NCI-H345 (cell line): Measurements from ENCODE around the gene CHCHD6.
"Not testable (repeated sequence)": the region's sequence is repeated elsewhere in the genome, so short reads cannot be mapped to it uniquely, and the experiment has no call there.

Experiments
- DNase-seq: peaks from one replicate; lab custom pipeline; 2025; lab: John Stamatoyannopoulos, UW

CHCHD6 gene

GRCh38 chr3:126766653-126767052 is 62.6 kb downstream of the CHCHD6 start:
- DNase-seq, result no peak

DNA sequence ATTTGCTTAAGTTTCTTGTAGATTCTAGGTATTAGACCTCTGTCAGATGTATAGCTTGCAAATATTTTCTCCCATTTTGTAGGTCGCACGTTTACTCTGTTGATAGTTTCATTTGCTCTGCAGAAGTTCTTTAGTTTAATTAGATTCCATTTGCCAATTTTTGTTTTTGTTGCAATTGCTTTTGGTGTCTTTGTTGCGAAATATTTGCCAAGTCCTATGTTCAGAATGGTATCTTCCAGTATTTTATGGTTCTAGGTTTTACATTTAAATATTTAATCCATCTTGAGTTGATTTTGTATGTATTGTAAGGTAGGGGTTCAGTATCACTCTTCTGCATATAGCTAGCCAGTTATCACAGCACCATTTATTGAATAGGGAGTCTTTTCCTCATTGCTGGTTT is 64.9 kb downstream of the CHCHD6 start:
- DNase-seq, result no peak

- no peak for DNase-seq
Observed at GRCh38 chr3:126770096-126770495, 66.1 kb downstream of the CHCHD6 start.

- no peak for DNase-seq
Observed at GRCh38 chr3:126773167-126773566, 69.1 kb downstream of the CHCHD6 start.

GRCh38 chr3:126773783-126774182 is 69.7 kb downstream of the CHCHD6 start:
- no peak for DNase-seq

DNA sequence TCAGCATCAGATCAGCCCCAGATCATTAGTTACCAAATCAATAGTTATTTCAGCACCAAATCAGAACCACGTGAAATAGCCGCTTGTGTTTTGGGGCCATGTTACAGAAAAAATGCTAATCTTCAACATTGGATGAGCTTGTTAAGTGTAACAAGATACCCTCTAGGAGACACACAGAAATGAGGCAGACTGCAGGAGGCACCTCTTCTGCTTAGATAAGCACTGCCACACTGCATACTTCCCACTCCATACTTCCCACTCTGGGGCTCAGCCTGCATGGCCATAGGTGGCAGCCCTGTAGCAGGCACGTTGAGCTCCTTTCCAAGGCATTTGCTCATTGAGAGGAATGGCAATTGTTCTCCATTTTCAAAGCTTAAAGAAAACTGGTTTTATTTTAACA is 73.3 kb downstream of the CHCHD6 start:
- DNase-seq, result no peak

- no peak for DNase-seq
Observed at GRCh38 chr3:126780666-126781065, 76.6 kb downstream of the CHCHD6 start.

DNA sequence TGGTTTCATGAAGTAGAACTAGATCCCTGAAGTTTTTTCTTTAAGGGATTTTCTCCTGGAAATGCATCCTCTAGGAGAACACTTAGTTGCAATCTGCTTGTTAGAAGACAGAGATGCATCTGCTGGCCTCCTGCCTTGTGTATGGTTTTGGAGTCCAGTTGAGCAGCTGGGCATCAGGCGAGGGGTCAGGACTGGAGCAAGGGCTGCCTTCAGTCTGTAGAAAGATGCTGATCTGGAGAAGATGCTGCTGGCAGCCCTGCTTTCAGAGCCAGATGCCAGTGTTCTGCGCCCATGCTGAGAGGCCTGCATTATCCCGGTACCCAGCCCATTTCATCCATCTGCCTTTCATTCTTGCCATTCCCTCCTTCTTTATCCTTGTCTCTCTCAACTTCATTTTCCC is 77.4 kb downstream of the CHCHD6 start:
- DNase-seq, result no peak

- no peak for DNase-seq
Observed at GRCh38 chr3:126781889-126782491, 78.0 kb downstream of the CHCHD6 start.

GRCh38 chr3:126782536-126782935 is 78.5 kb downstream of the CHCHD6 start:
- DNase-seq, result no peak

DNA sequence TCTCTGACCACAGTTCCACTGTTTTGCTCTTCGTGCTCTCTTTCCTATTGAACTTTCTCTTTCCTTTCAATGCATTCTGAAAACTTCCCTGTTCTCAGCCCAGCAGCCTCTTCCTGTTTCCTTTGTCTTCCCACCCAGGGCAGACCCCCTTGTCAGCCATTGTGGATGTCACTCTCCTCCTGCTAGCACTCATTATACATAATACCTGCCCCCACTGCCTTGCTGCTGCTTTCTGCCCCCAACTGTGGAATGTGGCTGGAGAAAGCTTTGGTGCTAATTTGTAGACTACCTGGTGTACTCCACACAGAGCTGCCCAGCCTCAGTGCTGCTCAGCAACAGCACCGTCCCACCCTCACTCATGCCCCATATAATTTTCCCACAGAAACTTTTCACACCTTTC is 80.2 kb downstream of the CHCHD6 start:
- no peak for DNase-seq

GRCh38 chr3:126791320-126791719 is 87.3 kb downstream of the CHCHD6 start:
- not testable (repeated sequence) for DNase-seq

GRCh38 chr3:126792998-126793397 is 89.0 kb downstream of the CHCHD6 start:
- no peak for DNase-seq

- no peak for DNase-seq
Observed at GRCh38 chr3:126797563-126797962, 93.5 kb downstream of the CHCHD6 start.

DNA sequence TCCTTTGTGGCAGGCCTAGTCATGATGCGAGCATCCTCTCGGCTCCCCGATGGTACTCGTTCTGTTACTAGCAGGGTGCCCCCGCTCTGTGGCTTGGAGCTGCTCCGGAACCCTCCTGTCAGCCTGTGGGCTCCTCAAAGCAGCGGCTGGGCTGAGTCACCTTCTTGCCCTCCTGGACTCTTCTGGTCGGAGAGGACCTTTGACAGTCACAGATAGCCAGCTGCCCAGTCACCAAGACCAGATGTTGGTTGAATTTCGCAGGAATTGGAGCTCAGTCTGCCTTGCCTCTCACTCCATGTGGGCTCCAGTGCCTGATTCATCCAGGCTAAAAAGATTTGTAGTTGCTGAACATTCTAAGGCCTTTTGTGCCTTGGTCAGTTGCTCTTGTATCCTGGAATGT is 94.5 kb downstream of the CHCHD6 start:
- DNase-seq, result no peak

GRCh38 chr3:126799099-126799498 is 95.1 kb downstream of the CHCHD6 start:
- DNase-seq, result no peak

- DNase-seq, result peak; percentile 17
Observed at GRCh38 chr3:126801312-126801711, 97.3 kb downstream of the CHCHD6 start.

DNA sequence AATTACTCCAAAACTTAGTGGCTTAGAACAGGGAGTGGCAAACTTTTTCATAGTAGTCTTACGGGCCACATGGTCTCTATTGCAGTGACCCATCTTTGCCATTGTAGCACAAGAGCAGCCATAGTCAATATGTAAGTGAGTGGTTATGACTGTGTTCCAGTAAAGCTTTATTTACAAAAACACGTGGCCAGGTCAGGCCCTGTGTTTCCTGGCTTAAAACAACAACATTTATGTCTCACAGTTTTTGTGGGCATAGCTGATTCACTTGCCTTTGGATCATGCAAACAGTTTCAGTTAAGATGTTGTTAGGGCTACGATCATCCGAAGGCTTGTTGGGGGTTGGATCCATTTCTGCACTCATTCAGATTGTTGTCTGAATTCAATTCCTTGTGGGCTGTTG is 103.8 kb downstream of the CHCHD6 start:
- DNase-seq, result no peak

DNA sequence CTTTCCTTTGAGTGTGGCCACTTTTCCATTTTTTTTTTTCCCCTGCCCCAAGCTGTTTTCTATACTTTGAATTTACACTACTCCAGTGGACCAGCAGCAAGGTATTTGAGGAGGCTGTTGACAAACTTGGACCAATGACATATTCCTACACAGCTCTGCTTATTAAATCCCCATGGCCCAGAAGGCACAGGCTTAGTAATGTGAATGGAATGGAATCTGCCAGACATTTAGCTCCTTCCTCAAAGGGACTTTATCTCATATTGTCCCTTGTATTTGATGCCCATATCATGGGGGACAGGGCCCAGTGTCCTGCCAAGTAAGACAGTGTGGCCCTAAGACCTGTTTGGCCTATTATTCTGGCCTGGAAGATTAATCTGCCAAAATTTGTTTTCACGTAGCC is 107.5 kb downstream of the CHCHD6 start:
- DNase-seq, result no peak

GRCh38 chr3:126816298-126816697 is 112.3 kb downstream of the CHCHD6 start:
- no peak for DNase-seq

GRCh38 chr3:126816986-126817777 is 113.1 kb downstream of the CHCHD6 start:
- peak; percentile 63 for DNase-seq

GRCh38 chr3:126817781-126818180 is 113.7 kb downstream of the CHCHD6 start:
- DNase-seq, result no peak

DNA sequence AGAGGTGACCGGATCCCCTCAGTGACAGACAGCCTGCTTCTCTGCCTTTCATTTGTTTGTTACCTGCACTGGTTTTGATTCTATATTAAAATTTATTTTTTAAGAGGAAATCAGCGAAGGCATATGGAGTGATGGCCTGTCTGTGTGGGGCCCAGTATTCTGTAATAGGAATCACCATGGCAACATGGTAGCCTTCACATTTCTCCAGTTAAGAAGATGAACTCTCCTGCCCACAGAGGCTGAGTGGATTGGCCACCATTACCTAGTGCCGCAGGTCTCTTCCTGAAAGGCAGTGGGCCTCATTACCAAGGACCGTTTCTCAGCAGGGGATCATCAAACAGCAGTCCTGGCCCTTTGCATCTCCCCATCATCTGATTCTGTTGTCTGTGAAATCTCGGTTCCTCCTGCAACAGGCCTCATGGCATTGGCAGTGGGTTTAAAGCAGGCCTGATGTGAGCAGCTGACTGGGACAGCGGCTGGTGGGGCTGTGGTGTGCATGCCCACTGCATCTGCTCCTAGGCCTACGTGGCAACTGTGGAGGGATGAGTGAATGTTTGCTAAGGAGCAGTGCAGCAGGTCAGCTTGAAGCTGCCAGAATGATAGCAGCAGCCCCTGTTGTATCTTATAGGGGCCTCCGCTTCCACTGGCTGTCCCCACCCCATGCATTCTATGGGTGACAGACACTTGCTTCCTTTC is 114.5 kb downstream of the CHCHD6 start:
- no peak for DNase-seq
